ENCODE data around the gene MICALL1.

- no peak for TF ChIP-seq EZH2 (IDR thresholded peaks at IDR 0.05; ENCODE audit: borderline replicate concordance, low read depth, low read length)
- peak; percentile 14 to 51; a peak in 3 of 4 replicates for TF ChIP-seq RAD21 (CRISPR knock-in tag; conservative IDR thresholded peaks at IDR 0.05 in 1 of 2, IDR thresholded peaks at IDR 0.05 in 1 of 2)
- TF ChIP-seq JUND (IDR thresholded peaks at IDR 0.05; ENCODE audit: borderline replicate concordance, low read depth, low read length), result no peak
- TF ChIP-seq JUND (tag; IDR thresholded peaks at IDR 0.05; ENCODE audit: borderline replicate concordance, low read depth, low read length), result no peak
- no peak for TF ChIP-seq MEF2D (tag; conservative IDR thresholded peaks at IDR 0.05; ENCODE audit: low read depth)
- peak in 2 of 3 experiments; percentile 31 to 53; a peak in 3 of 6 replicates for TF ChIP-seq CTCF (IDR thresholded peaks at IDR 0.05 in 2 of 3, conservative IDR thresholded peaks at IDR 0.05 in 1 of 3; ENCODE audit: insufficient read depth in 2 of 3, low read depth in 1 of 3, low read length in 3 of 3)
- no peak for TF ChIP-seq NFE2L1 (tag; IDR thresholded peaks at IDR 0.05; ENCODE audit: borderline replicate concordance, low read depth)
- no peak for TF ChIP-seq ZNF79 (CRISPR knock-in tag; IDR thresholded peaks at IDR 0.05; ENCODE audit: low read depth)
- no peak for TF ChIP-seq GATA2 (CRISPR knock-in tag; IDR thresholded peaks at IDR 0.05)
- TF ChIP-seq ZNF436 (CRISPR knock-in tag; IDR thresholded peaks at IDR 0.05), result no peak
- no peak for TF ChIP-seq KAT8 (IDR thresholded peaks at IDR 0.05; ENCODE audit: low read depth)
- TF ChIP-seq CHD2 (IDR thresholded peaks at IDR 0.05; ENCODE audit: low read depth, low read length), result no peak
Observed at GRCh38 chr22:37887584-37888378, 18.3 kb upstream of the MICALL1 start.

Data from K562 (cell line).